ENCODE measurements around the gene F11. TPM values are rescaled to one million over a fixed set of nuclear protein-coding genes. Genes with fewer than 3 reads are reported as not detected.

F11 gene
- total and polyA plus RNA-seq, 9 of the 15 experiments (the other 6 are each of a cell fraction or from before 2014, with no cell fraction given) = not detected

DNA sequence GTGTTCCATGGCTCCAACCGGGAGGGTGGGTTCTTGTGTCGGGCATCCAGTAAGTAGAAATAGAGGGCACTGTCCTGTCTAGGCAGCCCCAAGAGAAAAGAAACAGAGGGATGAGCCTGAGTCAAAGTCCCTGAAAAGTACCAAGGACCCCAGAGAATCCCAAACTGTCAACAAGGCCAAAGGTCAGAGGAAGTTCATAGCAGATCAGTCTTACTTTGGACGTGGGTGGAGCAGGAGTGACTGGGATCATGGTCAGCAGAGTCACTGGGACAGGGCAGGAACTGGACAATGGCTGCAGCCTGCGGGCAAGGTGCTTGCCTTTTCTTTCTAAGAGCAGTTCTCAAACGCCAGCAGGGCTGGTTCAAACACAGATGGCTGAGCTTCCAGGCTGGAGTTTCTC is 17.3 kb downstream of the F11 start:
- Histone ChIP-seq H3K9me1 (ENCODE audit: control insufficient read depth, insufficient read depth, low read length) (no peaks in the 10 kb centered on the region), H2AFZ (ENCODE audit: low read depth, low read length) (no peak overlapping the region), H3K79me2 (ENCODE audit: control insufficient read depth, insufficient read depth, low read length) (no peaks in the 10 kb centered on the region), H3K27ac (ENCODE audit: extremely low read depth, low read depth, low read length) (no peak overlapping the region), H3K4me3 (no peak overlapping the region), H3K9ac (ENCODE audit: insufficient read depth in 1 of 2, low read depth in 2 of 2, low read length in 2 of 2) (no peak overlapping the region), H3K4me1 (replicated peaks in 1 of 2; ENCODE audit: control insufficient read depth in 2 of 2, insufficient read depth in 2 of 2, low read length in 2 of 2) (no peaks in the 10 kb centered on the region), H3K36me3 (ENCODE audit: control insufficient read depth, insufficient read depth, low read length) (no peaks in the 10 kb centered on the region), H3K27me3 (ENCODE audit: control insufficient read depth in 2 of 2, insufficient read depth in 2 of 2, low read length in 2 of 2) (peaks cover 17 to 50% of the 10 kb centered on the region in 2 experiments; a peak in 4 of 5 replicates), H4K20me1 (replicated peaks; ENCODE audit: control insufficient read depth, insufficient read depth, low read length) (no peaks in the 10 kb centered on the region), H3K4me2 (ENCODE audit: insufficient read depth, low read length) (no peak overlapping the region), H3K9me3 (replicated peaks; ENCODE audit: control insufficient read depth, insufficient read depth, low read depth, low read length) (no peaks in the 10 kb centered on the region)
- TF ChIP-seq HLTF (IDR thresholded peaks at IDR 0.05) = no peak
- intact Hi-C loops (cut with micrococcal nuclease) (no loop called here), in situ Hi-C loops (cut with MboI) (no loop called here)
- ATAC-seq (no peak), DNase-seq (ENCODE audit: extremely low read depth in 1 of 4, low spot score in 3 of 4) (no peak), FAIRE-seq (no peak)
- POLR2A ChIA-PET = interaction anchor here (0.6 kb wide), 1 partner anchor 412 kb away, joined by 3 read pairs; no protein-coding TSS in a partner anchor
- no TSS peak for BruUV-seq (replicated peaks)
- CTCF ChIA-PET (ENCODE audit: low intra/inter-chr PET ratio) = no interaction called here
- 0% methylated on average over 5 of the region's 5 CpGs for WGBS (ENCODE audit: insufficient coverage, low coverage, missing lambda C conversion rate)

DNA sequence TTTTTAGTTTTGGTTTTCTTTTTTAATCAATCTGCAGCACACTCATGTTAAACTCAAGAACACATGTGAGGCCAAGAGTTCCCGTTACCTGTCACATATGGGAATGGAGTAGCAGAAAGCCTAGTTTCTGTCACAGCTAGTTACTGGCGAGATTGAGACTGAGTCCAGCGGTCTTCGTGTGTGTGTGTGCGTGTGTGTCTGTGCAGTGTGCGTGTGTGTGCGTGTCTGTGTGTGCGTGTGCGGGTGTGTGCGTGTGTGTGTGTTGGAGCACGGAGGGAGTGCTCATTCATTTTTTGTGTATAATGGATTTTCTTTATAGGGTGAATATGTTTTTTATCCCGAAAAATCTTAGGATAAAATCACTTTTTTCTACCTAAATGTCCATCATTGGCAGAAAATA is 19.2 kb downstream of the F11 start:
- WGBS (ENCODE audit: insufficient coverage, low coverage, missing lambda C conversion rate) = 0% methylated on average over 11 of the region's 12 CpGs
- Histone ChIP-seq H3K9me3 (replicated peaks; ENCODE audit: control insufficient read depth, insufficient read depth, low read depth, low read length) (no peaks in the 10 kb centered on the region), H3K4me3 (no peak overlapping the region), H3K9me1 (ENCODE audit: control insufficient read depth, insufficient read depth, low read length) (no peaks in the 10 kb centered on the region), H3K36me3 (ENCODE audit: control insufficient read depth, insufficient read depth, low read length) (no peaks in the 10 kb centered on the region), H3K79me2 (ENCODE audit: control insufficient read depth, insufficient read depth, low read length) (no peaks in the 10 kb centered on the region), H3K27ac (ENCODE audit: extremely low read depth, low read depth, low read length) (no peak overlapping the region), H3K27me3 (ENCODE audit: control insufficient read depth in 2 of 2, insufficient read depth in 2 of 2, low read length in 2 of 2) (peaks cover 18 to 51% of the 10 kb centered on the region in 2 experiments; a peak in 4 of 5 replicates), H3K9ac (ENCODE audit: insufficient read depth in 1 of 2, low read depth in 2 of 2, low read length in 2 of 2) (no peak overlapping the region), H3K4me2 (ENCODE audit: insufficient read depth, low read length) (no peak overlapping the region), H2AFZ (ENCODE audit: low read depth, low read length) (no peak overlapping the region), H3K4me1 (replicated peaks in 1 of 2; ENCODE audit: control insufficient read depth in 2 of 2, insufficient read depth in 2 of 2, low read length in 2 of 2) (no peaks in the 10 kb centered on the region), H4K20me1 (replicated peaks; ENCODE audit: control insufficient read depth, insufficient read depth, low read length) (no peaks in the 10 kb centered on the region; the same call in 1 of the 2 replicates)
- intact Hi-C loops (cut with micrococcal nuclease) = no loop called here
- in situ Hi-C loops (cut with MboI) = no loop called here
- ChIA-PET CTCF (ENCODE audit: low intra/inter-chr PET ratio) (interaction anchor here (0.6 kb wide), 1 partner anchor 65 kb away, joined by 3 read pairs; no protein-coding TSS in a partner anchor), POLR2A (no interaction called here)
- no peak for FAIRE-seq
- ATAC-seq = no peak
- no TSS peak for BruUV-seq (replicated peaks)
- TF ChIP-seq PRMT5 (CRISPR knock-in tag; IDR thresholded peaks at IDR 0.05) = no peak
- DNase-seq (ENCODE audit: extremely low read depth in 1 of 4, low spot score in 3 of 4) = no peak
